OCI-LY7 (cell line): ENCODE results near the gene PLEK2. TPM values are rescaled to one million over a fixed set of nuclear protein-coding genes. Genes with fewer than 3 reads are reported as not detected.

Source experiments
- Bru-seq: library from RNA; stranded (reverse); fragments of 400-500 nt; gene quantifications from one replicate; lab custom pipeline; 2021; lab: Mats Ljungman, UMichigan
- BruChase-seq, 2 experiments: library from RNA; stranded (reverse); fragments of 400-500 nt; gene quantifications; one replicate each; lab custom pipeline; 2021; lab: Mats Ljungman, UMichigan
- BruUV-seq: library from RNA; stranded (reverse); fragments of 400-500 nt; replicated peaks from 2 replicates; lab custom pipeline; 2021; lab: Mats Ljungman, UMichigan
- CTCF ChIA-PET: fragments of 300-600 bp; sonication (Branson Sonifier 250); formaldehyde crosslinking; loops from one replicate; lab custom pipeline; 2022; ENCODE audit warnings: antibody characterized with exemption; ENCODE audit not compliant: unreplicated experiment; lab: Charles Lee
- POLR2A ChIA-PET: fragments of 300-600 bp; sonication (Branson Sonifier 250); formaldehyde crosslinking; loops from one replicate; lab custom pipeline; 2022; ENCODE audit warnings: antibody characterized with exemption; lab: Charles Lee
- DNase-seq: peaks from one replicate; pipeline ENCODE4 v3.0.0-alpha.2; 2015; ENCODE audit warnings: low spot score
- H2AFZ ChIP-seq: fragments of 200-600 bp; sonication (generic), shearing (Covaris generic); 2 replicates; pipeline ENCODE4 v1.6.1; 2014; ENCODE audit warnings: mild to moderate bottlenecking, antibody characterized with exemption, low read length, moderate library complexity
- H3K27ac ChIP-seq: fragments of 200-600 bp; sonication (generic); 2 replicates; pipeline ENCODE4 v1.5.1; 2014; ENCODE audit warnings: mixed run types, low read depth, mild to moderate bottlenecking, moderate library complexity, low read length, inconsistent platforms; ENCODE audit not compliant: poor library complexity, severe bottlenecking
- H3K36me3 ChIP-seq: fragments of 200-600 bp; sonication (generic); 2 replicates; pipeline ENCODE4 v1.6.1; 2014; ENCODE audit warnings: mild to moderate bottlenecking, antibody characterized with exemption, low read length, moderate library complexity, mixed read lengths; ENCODE audit not compliant: insufficient read depth
- H3K4me1 ChIP-seq: fragments of 200-600 bp; sonication (generic); 2 replicates; pipeline ENCODE4 v1.5.1; 2014; ENCODE audit warnings: mild to moderate bottlenecking, low read length; ENCODE audit not compliant: insufficient read depth, poor library complexity, severe bottlenecking
- H3K4me2 ChIP-seq: fragments of 200-600 bp; sonication (generic); 2 replicates; pipeline ENCODE4 v1.6.1; 2014; ENCODE audit warnings: mild to moderate bottlenecking, low read length
- H3K4me3 ChIP-seq: fragments of 200-600 bp; sonication (generic); 2 replicates; pipeline ENCODE4 v1.5.1; 2014; ENCODE audit warnings: mild to moderate bottlenecking, low read depth, low read length; ENCODE audit not compliant: poor library complexity, severe bottlenecking
- H3K79me2 ChIP-seq: fragments of 200-600 bp; sonication (generic); 2 replicates; pipeline ENCODE4 v1.6.1; 2016; ENCODE audit warnings: low read depth, mild to moderate bottlenecking, low read length, moderate library complexity, mixed read lengths; ENCODE audit not compliant: insufficient read depth
- H3K9me2 ChIP-seq: fragments of 200-600 bp; sonication (generic); 2 replicates; pipeline ENCODE4 v1.6.1; 2016; ENCODE audit warnings: mild to moderate bottlenecking, low read length, mixed read lengths; ENCODE audit not compliant: insufficient read depth
- H3K9me3 ChIP-seq: fragments of 200-600 bp; sonication (generic); 2 replicates; pipeline ENCODE4 v1.6.1; 2014; ENCODE audit warnings: mild to moderate bottlenecking, mixed run types, low read length, mixed read lengths
- H4K20me1 ChIP-seq: fragments of 200-600 bp; sonication (generic); 2 replicates; pipeline ENCODE4 v1.6.1; 2014; ENCODE audit warnings: mild to moderate bottlenecking, antibody characterized with exemption, low read length, moderate library complexity, mixed read lengths; ENCODE audit not compliant: insufficient read depth
- EZH2phosphoT487 ChIP-seq: fragments of 200-600 bp; sonication (generic); IDR thresholded peaks from 2 replicates; pipeline ENCODE4 v1.6.1; 2018; ENCODE audit warnings: low read depth, borderline replicate concordance, mild to moderate bottlenecking, mixed run types, antibody characterized with exemption, low read length, moderate library complexity, mixed read lengths
- intact Hi-C: fragments of 100-400 bp; cut with micrococcal nuclease; formaldehyde crosslinking; loops from one replicate; pipeline ENCODE4 v1.10.0; 2022; ENCODE audit not compliant: unreplicated experiment
- long read RNA-seq: library from polyadenylated mRNA; stranded (forward); transcript quantifications from one replicate; pipeline ENCODE4 v2.0.0, GENCODE V29; 2022
- total RNA-seq, 2 experiments: library from RNA; depleted of rRNA in 1 of 2; stranded (reverse); fragments of >200 nt in 1 of 2; shearing (Covaris generic) in 1 of 2; gene quantifications; 2 replicates each; pipeline ENCODE4 v1.2.3, GENCODE V29; 2014 to 2022
- TF ChIP-seq, protein P1 (sequence below): fragments of 200-600 bp; sonication (generic); conservative IDR thresholded peaks from 2 replicates; pipeline ENCODE4 v1.5.1; 2014; ENCODE audit warnings: mild to moderate bottlenecking, antibody characterized with exemption, low read length, moderate library complexity, mixed read lengths

PLEK2 gene
- total RNA-seq (2014; rRNA removed; shearing (Covaris generic)) (not detected in 2 replicates), total RNA-seq (2022) (not detected in 2 replicates), Bru-seq, nascent RNA (percentile 8 among the genes with signal in this experiment), BruChase-seq, experiment 1, labeled RNA remaining after a 6-hour chase (percentile 12 among the genes with signal in this experiment), BruChase-seq, experiment 2, labeled RNA remaining after a 2-hour chase (percentile 13 among the genes with signal in this experiment)
- long read RNA-seq = 0 reads

GRCh38 chr14:67411820-67412421 lies at the start of gene PLEK2:
Gene PLEK2 (minus strand): TSS chr14:67412165. CDS start chr14:67412059, 106 bp downstream.
- no peaks in the 10 kb centered on the region for H4K20me1 ChIP-seq
- ChIA-PET POLR2A (no interaction called here), CTCF (no interaction called here)
- no peak within 1 kb of the TSS for H3K4me3 ChIP-seq
- DNase-seq = no peak
- H3K36me3 ChIP-seq = no peaks in the 10 kb centered on the region
- H3K9me3 ChIP-seq = no peaks in the 10 kb centered on the region
- peaks cover 3% of the 10 kb centered on the region for H3K4me1 ChIP-seq
- no peak within 1 kb of the TSS for H2AFZ ChIP-seq
- intact Hi-C loops = no loop called here
- BruUV-seq = no TSS peak
- no peaks in the 10 kb centered on the region for H3K79me2 ChIP-seq
- no peaks in the 10 kb centered on the region for H3K9me2 ChIP-seq
- H3K4me2 ChIP-seq = no peak within 1 kb of the TSS
- TF ChIP-seq, protein P1, sequence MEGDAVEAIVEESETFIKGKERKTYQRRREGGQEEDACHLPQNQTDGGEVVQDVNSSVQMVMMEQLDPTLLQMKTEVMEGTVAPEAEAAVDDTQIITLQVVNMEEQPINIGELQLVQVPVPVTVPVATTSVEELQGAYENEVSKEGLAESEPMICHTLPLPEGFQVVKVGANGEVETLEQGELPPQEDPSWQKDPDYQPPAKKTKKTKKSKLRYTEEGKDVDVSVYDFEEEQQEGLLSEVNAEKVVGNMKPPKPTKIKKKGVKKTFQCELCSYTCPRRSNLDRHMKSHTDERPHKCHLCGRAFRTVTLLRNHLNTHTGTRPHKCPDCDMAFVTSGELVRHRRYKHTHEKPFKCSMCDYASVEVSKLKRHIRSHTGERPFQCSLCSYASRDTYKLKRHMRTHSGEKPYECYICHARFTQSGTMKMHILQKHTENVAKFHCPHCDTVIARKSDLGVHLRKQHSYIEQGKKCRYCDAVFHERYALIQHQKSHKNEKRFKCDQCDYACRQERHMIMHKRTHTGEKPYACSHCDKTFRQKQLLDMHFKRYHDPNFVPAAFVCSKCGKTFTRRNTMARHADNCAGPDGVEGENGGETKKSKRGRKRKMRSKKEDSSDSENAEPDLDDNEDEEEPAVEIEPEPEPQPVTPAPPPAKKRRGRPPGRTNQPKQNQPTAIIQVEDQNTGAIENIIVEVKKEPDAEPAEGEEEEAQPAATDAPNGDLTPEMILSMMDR = no peak
- TF ChIP-seq EZH2phosphoT487 = no peak
- no peak within 1 kb of the TSS for H3K27ac ChIP-seq

GRCh38 chr14:67461341-67461985 lies 49.5 kb upstream of the PLEK2 start:
- no peak overlapping the region for H3K4me3 ChIP-seq
- H2AFZ ChIP-seq = no peak overlapping the region
- no peak overlapping the region for H3K4me2 ChIP-seq
- TF ChIP-seq, protein P1 = no peak
- TF ChIP-seq EZH2phosphoT487 = no peak
- H3K4me1 ChIP-seq = no peaks in the 10 kb centered on the region
- no TSS peak for BruUV-seq
- H3K36me3 ChIP-seq = no peaks in the 10 kb centered on the region
- intact Hi-C loops = no loop called here
- POLR2A ChIA-PET = interaction anchor here (0.5 kb wide), 1 partner anchor 101 kb away, joined by 3 read pairs; no protein-coding TSS in a partner anchor
- H4K20me1 ChIP-seq = no peaks in the 10 kb centered on the region
- H3K79me2 ChIP-seq = no peaks in the 10 kb centered on the region
- CTCF ChIA-PET = no interaction called here
- no peak overlapping the region for H3K27ac ChIP-seq
- no peaks in the 10 kb centered on the region for H3K9me2 ChIP-seq
- H3K9me3 ChIP-seq = no peaks in the 10 kb centered on the region
- DNase-seq = no peak

- no peak overlapping the region for H3K4me2 ChIP-seq
- intact Hi-C loops = no loop called here
- no peaks in the 10 kb centered on the region for H3K9me3 ChIP-seq
- H2AFZ ChIP-seq = no peak overlapping the region
- TF ChIP-seq, protein P1 = no peak
- no peak overlapping the region for H3K4me3 ChIP-seq
- no peaks in the 10 kb centered on the region for H3K4me1 ChIP-seq
- no peaks in the 10 kb centered on the region for H3K36me3 ChIP-seq
- no peak for DNase-seq
- no TSS peak for BruUV-seq
- CTCF ChIA-PET = no interaction called here
- no peak overlapping the region for H3K27ac ChIP-seq
- no peaks in the 10 kb centered on the region for H4K20me1 ChIP-seq
- H3K9me2 ChIP-seq = no peaks in the 10 kb centered on the region
- H3K79me2 ChIP-seq = no peaks in the 10 kb centered on the region
- POLR2A ChIA-PET = interaction anchor here (1.0 kb wide), 1 partner anchor 13 kb away, joined by 3 read pairs; no protein-coding TSS in a partner anchor
These were observed 47.4 kb upstream of the PLEK2 start for GRCh38 chr14:67459336-67459735.
